B cell (primary cell): Measurements from ENCODE around the gene NTSR2.

Experiments used
- EZH2 ChIP-seq: IDR thresholded peaks from 2 replicates; pipeline ENCODE4 v1.6.1; 2012; ENCODE audit warnings: borderline replicate concordance, low read depth, mild to moderate bottlenecking, moderate library complexity, low read length; ENCODE audit not compliant: insufficient read depth, poor library complexity, severe bottlenecking
- TF ChIP-seq, protein P1 (sequence below): fragments of 200-600 bp; IDR thresholded peaks from one replicate; pipeline ENCODE4 v1.8.0; 2022; ENCODE audit warnings: antibody characterized with exemption, mild to moderate bottlenecking

GRCh38 chr2:11628675-11629074 is 41.3 kb downstream of the NTSR2 start:
- TF ChIP-seq, protein P1, sequence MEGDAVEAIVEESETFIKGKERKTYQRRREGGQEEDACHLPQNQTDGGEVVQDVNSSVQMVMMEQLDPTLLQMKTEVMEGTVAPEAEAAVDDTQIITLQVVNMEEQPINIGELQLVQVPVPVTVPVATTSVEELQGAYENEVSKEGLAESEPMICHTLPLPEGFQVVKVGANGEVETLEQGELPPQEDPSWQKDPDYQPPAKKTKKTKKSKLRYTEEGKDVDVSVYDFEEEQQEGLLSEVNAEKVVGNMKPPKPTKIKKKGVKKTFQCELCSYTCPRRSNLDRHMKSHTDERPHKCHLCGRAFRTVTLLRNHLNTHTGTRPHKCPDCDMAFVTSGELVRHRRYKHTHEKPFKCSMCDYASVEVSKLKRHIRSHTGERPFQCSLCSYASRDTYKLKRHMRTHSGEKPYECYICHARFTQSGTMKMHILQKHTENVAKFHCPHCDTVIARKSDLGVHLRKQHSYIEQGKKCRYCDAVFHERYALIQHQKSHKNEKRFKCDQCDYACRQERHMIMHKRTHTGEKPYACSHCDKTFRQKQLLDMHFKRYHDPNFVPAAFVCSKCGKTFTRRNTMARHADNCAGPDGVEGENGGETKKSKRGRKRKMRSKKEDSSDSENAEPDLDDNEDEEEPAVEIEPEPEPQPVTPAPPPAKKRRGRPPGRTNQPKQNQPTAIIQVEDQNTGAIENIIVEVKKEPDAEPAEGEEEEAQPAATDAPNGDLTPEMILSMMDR, result no peak
- no peak for TF ChIP-seq EZH2
